ENCODE data around the gene OR4C3. TPM values are rescaled to one million over a fixed set of nuclear protein-coding genes. Genes with fewer than 3 reads are reported as not detected.

The OR4C3 gene
- total RNA-seq, 1 experiment from 2014 or later: not detected

DNA sequence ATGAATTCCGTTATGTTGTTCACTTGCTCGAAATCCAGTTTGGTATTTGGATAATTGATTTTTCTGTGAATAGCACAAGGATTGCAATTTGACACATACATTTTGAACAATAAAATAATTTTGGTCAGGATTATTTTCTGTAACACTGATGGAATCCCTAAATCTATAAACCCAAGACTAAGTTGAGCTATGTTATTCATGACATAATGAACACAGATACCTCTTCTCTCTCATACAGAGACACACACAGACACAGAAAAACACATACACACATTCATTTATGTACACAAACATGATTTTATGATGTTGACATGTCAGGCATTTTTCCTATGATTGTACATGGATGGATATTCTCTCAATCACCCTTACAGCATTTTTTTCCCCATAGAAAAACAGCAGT, 41.6 kb downstream of the OR4C3 start, which contains the start of gene OR4C5:
Gene OR4C5, minus strand, starts transcription at position 101 of the 400 bp plus-strand sequence. Its CDS starts 0 bp downstream, at position 101.
- no peak for DNase-seq (ENCODE audit: unreplicated experiment)

More for the DNA sequence above, 41.6 kb downstream of the OR4C3 start, which contains the start of gene OR4C5:
- TF ChIP-seq, protein P1, sequence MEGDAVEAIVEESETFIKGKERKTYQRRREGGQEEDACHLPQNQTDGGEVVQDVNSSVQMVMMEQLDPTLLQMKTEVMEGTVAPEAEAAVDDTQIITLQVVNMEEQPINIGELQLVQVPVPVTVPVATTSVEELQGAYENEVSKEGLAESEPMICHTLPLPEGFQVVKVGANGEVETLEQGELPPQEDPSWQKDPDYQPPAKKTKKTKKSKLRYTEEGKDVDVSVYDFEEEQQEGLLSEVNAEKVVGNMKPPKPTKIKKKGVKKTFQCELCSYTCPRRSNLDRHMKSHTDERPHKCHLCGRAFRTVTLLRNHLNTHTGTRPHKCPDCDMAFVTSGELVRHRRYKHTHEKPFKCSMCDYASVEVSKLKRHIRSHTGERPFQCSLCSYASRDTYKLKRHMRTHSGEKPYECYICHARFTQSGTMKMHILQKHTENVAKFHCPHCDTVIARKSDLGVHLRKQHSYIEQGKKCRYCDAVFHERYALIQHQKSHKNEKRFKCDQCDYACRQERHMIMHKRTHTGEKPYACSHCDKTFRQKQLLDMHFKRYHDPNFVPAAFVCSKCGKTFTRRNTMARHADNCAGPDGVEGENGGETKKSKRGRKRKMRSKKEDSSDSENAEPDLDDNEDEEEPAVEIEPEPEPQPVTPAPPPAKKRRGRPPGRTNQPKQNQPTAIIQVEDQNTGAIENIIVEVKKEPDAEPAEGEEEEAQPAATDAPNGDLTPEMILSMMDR (IDR thresholded peaks at IDR 0.05; ENCODE audit: unreplicated experiment): no peak
- H3K27me3 Mint-ChIP-seq (ENCODE audit: insufficient read depth, unreplicated experiment): no peaks in the 10 kb centered on the region
- POLR2A ChIA-PET: no interaction called here
- no peaks in the 10 kb centered on the region for H3K36me3 Mint-ChIP-seq (ENCODE audit: insufficient read depth, unreplicated experiment)
- no peak within 1 kb of the TSS for H3K4me3 Mint-ChIP-seq (ENCODE audit: unreplicated experiment)
- peaks cover 15% of the 10 kb centered on the region for H3K9me3 Mint-ChIP-seq (ENCODE audit: unreplicated experiment)
- CTCF ChIA-PET: no interaction called here
- no peak within 1 kb of the TSS for H3K27ac Mint-ChIP-seq (ENCODE audit: low read depth, unreplicated experiment)
- no TSS peak for BruUV-seq (replicated peaks)
- H3K4me1 Mint-ChIP-seq (ENCODE audit: insufficient read depth, unreplicated experiment): no peaks in the 10 kb centered on the region
- intact Hi-C loops (cut with micrococcal nuclease): no loop called here

Other genes with a start within 250 kb of the OR4C3 start
- not detected in 2 replicates for gene OR4B1, start 108.1 kb upstream of the OR4C3 start, total RNA-seq (2022)
- not detected in 2 replicates for gene OR4X2, start 79.8 kb upstream of the OR4C3 start, total RNA-seq (2022)
- not detected in 2 replicates for gene OR4X1, start 61.1 kb upstream of the OR4C3 start, total RNA-seq (2022)
- not detected in 2 replicates for gene OR4S1, start 18.7 kb upstream of the OR4C3 start, total RNA-seq (2022)
- gene OR4C5, start 41.5 kb downstream of the OR4C3 start, total RNA-seq (2022): not detected in 2 replicates
- gene OR4A47, start 163.9 kb downstream of the OR4C3 start, total RNA-seq (2022): not detected in 2 replicates